GM19372 (cell line): ENCODE data around the gene ALOX15B.

Experiments
- ATAC-seq: cut with Tn5 transposase; IDR thresholded peaks from one replicate; pipeline ENCODE4 v1.9.1; 2021; ENCODE audit warnings: mild to moderate bottlenecking, low read depth, moderate library complexity; ENCODE audit not compliant: unreplicated experiment

Gene ALOX15B, protein sequence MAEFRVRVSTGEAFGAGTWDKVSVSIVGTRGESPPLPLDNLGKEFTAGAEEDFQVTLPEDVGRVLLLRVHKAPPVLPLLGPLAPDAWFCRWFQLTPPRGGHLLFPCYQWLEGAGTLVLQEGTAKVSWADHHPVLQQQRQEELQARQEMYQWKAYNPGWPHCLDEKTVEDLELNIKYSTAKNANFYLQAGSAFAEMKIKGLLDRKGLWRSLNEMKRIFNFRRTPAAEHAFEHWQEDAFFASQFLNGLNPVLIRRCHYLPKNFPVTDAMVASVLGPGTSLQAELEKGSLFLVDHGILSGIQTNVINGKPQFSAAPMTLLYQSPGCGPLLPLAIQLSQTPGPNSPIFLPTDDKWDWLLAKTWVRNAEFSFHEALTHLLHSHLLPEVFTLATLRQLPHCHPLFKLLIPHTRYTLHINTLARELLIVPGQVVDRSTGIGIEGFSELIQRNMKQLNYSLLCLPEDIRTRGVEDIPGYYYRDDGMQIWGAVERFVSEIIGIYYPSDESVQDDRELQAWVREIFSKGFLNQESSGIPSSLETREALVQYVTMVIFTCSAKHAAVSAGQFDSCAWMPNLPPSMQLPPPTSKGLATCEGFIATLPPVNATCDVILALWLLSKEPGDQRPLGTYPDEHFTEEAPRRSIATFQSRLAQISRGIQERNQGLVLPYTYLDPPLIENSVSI

DNA sequence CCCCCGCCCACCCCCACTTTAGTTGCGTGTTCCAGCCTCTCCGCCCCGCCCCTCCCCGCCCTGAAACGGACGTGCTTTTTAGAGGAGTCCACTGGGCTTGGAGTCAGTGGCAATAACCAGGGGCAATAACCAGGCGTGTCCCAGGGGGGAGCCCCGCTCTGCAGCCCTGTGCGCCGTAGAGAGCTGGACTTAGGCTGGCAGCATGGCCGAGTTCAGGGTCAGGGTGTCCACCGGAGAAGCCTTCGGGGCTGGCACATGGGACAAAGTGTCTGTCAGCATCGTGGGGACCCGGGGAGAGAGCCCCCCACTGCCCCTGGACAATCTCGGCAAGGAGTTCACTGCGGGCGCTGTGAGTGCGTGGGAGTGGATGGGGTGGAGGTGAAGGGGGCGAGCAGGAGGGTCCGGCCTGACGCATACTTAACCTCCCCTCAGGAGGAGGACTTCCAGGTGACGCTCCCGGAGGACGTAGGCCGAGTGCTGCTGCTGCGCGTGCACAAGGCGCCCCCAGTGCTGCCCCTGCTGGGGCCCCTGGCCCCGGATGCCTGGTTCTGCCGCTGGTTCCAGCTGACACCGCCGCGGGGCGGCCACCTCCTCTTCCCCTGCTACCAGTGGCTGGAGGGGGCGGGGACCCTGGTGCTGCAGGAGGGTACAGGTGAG is at the start of gene ALOX15B:
Gene ALOX15B, plus strand, starts transcription at position 106 of the 657 bp plus-strand sequence. Its CDS starts 97 bp downstream, at position 203.
- no peak for ATAC-seq

DNA sequence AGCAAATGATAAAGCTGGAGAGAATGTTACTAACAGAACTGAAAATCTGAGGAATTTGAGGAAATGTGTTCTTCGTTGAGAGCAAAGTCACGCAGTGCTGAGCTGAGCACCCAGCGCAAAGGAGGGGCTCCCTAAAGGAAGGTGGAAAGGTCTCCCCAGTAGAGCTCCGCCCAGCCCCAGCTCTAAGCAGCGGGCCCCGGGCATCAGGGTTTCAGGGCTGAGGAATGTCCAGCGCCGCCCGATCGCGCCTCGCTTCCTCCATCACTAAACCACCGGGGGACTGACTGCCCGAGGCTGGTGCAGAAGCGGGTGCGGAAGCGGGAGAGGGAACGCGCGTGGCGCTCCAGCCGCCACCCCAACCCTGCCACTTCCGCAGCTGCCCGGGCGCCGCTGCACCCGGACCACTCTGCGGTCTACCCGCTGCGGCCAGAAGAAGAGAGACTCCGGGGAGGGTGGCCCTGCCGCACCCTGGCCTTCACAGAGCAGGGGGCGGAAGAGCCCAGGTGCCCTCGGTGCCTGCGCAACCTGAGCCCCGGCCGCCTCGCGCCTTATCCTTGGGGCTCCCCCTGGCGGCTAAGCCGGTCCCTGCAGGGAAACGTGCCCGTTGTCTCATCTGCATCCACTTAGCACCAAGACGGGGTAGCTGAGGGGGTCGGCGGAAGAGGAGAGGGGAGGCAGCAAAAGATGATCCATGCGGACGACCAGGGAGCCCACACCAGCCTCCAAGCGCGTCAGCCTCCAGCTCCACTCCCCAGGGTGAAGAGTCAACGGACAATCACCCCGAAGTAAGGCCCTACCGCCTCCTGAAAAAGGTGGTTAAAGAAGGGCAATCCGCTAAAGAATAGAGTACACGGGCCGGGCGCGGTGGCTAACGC is 48.8 kb upstream of the ALOX15B start:
- ATAC-seq: peak; percentile 57

DNA sequence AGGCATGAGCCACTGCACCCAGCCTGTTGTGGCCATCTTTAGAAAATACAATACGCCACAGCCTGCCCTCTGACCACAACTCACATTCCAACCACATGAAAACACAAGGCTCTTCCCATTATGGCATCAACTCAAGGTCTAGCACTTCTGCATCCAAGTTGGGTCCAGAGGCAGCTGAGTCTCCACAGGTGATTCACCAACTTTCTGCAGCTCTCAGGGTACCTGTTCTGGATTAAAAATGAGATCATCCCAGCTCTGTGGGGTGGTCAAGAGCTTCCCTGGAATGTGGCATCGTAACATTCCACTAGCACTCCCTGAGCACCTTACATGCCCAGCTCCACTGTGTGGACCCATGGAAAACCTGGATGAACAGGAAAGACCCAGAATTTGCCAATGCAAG is 46.3 kb upstream of the ALOX15B start:
- no peak for ATAC-seq

DNA sequence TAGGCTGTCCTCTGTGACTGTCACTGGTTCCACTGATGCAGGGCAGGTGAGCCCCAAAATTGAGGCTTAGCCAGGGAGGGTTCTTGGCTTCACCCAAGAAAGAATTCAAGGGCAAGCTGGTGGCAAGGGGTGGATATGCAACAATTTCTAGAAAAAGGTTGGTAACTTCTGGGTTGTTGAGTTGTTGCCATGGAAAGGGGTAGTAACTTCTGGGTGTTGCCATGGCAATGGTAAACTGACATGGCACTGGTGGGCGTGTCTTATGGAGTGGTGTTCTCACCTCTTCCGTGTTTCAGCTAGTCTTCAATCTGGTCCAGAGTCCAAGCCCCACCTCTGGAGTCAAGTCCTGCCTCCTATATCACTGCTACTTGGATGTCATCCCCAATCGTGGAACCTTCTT is 45.9 kb upstream of the ALOX15B start:
- no peak for ATAC-seq

DNA sequence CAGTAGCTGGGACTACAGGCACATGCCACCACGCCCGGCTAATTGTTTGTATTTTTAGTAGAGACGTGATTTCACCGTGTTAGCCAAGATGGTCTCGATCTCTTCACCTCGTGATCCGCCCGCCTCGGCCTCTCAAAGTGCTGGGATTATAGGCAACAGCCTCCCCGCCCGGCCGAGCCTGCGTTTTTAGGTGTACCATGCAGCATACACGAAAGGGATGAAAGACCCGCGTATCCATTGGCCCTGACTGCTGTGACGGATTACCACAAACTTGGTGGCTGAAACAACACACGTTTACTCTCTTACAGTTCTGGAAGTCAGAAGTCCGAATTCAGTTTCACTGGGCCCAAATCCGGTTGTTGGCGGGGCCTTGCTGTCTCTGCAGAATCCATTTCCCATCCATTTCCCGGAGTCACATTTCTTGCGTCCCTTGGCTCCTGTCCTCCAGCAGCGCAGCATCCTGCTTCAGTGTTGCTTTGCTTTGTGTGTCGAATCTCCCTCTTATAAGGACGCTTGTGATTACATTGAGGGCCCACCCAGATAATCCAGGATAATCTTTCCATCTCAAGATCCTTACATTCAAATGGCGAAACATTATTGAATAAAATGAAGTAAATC is 44.8 kb upstream of the ALOX15B start:
- no peak for ATAC-seq

DNA sequence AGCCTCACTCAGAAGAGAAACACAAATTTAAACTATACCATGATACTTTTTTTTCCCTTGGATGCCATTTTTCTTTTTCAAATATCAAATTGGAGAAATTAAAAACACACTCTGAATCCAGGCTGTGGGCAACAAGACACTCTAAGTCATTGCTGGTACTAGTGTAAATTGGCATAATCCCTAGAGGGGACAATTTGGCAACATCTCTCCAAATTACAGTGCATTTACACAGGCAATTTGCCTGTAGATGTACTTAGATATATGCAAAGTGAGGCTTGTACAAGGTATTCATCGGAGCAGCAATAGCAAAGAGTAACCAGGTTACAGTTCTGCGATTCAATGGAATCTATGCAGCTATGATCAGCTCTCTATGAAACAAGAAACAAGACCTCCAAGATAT is 43.1 kb upstream of the ALOX15B start:
- no peak for ATAC-seq

DNA sequence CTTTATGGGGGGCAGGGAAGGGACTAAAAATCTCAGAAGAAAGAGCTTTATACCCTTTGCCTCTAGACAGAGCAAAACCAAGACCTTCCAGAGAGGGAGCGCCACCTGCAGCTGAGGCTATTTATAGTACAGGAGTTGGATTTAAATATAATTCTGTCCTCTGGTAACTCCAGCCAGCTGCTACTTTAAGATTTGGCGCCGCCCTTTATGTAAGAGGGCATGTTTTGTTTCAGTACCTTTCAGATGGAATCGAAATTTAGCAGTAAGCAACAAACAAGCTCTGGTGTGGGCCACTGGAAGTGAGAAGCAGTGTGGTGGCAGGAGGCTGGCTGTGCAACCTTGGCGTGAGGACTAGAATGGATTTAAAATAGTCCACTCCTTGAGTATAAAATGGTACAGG is 41.7 kb upstream of the ALOX15B start:
- ATAC-seq: no peak

DNA sequence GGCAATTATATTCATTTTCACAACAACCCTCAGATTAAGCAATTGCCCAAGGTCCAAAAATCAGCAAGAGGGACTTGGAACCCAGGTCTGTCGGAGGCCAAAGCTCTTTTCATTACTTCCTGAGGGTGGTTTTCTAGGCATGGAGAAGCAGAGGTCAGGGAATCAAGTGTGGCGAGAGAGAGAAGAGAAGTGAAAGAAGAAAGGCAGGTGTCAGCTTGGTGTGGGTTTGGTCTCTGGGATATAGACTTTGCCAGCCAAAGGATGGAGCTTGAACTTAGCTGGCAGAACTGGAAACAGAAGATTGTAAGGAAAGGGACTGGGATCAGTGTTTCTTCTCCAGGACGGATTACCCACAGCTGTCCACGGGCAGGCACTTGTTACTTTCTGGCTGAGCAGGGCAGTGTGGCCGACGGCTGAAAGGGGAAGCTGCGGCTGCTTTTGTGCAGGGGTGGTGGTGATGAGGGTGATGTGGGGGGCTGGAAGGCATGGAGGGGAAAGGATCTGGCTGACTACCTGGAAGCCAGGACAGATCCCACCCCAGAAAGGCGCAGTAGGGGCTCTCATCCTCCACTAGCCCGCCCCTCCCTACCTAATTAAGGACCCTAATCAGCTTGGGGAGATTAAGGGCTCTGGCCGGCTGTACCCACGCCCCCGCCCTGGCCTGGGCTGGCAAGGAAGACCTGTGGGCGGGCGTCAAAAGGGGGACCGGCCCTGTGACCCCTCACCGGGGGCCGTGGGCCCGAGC is 36.7 kb upstream of the ALOX15B start, which contains the start of gene GUCY2D:
Gene GUCY2D, plus strand, starts transcription at position 640 of the 745 bp plus-strand sequence. CDS start 433 bp downstream, outside the sequence.
- ATAC-seq: no peak

DNA sequence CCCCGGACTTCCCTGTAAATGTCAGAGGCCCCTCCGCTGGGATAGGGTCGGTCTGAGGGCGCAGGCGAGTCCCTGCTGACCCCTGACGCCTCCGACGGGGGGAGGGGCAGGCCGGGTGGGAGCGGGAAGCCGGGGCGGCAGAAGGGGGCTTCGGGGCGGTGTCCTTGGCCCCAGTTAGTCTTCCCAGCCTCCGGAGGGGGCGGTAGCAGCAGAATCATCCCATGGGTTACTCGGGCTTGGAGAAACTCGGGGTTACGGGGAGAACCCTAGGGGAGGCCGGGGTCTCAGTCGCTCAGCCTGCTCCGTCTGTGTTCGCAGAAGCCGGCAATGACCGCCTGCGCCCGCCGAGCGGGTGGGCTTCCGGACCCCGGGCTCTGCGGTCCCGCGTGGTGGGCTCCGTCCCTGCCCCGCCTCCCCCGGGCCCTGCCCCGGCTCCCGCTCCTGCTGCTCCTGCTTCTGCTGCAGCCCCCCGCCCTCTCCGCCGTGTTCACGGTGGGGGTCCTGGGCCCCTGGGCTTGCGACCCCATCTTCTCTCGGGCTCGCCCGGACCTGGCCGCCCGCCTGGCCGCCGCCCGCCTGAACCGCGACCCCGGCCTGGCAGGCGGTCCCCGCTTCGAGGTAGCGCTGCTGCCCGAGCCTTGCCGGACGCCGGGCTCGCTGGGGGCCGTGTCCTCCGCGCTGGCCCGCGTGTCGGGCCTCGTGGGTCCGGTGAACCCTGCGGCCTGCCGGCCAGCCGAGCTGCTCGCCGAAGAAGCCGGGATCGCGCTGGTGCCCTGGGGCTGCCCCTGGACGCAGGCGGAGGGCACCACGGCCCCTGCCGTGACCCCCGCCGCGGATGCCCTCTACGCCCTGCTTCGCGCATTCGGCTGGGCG is 35.9 kb upstream of the ALOX15B start:
- no peak for ATAC-seq

DNA sequence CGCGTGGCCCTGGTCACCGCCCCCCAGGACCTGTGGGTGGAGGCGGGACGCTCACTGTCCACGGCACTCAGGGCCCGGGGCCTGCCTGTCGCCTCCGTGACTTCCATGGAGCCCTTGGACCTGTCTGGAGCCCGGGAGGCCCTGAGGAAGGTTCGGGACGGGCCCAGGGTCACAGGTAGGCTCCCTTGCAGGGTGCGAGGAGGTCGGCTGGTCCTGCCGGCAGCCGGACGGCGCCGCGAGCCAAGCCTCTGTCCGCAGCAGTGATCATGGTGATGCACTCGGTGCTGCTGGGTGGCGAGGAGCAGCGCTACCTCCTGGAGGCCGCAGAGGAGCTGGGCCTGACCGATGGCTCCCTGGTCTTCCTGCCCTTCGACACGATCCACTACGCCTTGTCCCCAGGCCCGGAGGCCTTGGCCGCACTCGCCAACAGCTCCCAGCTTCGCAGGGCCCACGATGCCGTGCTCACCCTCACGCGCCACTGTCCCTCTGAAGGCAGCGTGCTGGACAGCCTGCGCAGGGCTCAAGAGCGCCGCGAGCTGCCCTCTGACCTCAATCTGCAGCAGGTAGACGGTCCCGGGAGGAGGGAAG is 35.2 kb upstream of the ALOX15B start:
- no peak for ATAC-seq

DNA sequence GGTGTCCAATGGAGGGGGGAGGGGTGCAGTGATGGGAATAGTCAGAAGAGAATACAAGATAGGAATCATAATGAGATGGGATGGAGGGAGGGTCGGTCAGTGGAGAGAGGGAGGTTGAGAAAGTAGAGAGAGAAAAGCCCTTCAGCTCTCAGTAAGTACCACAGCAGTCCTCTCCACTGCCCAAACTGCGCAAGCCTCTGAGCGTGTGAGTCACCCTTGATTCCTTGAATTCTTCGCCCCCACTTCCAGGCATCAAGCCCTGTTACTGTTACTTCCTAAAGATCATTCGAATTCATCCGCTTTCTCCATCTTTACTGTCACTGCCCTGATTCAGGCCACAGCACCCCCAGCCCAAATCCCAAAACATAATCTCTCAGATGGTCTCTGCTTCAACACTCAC is 34.0 kb upstream of the ALOX15B start:
- no peak for ATAC-seq

DNA sequence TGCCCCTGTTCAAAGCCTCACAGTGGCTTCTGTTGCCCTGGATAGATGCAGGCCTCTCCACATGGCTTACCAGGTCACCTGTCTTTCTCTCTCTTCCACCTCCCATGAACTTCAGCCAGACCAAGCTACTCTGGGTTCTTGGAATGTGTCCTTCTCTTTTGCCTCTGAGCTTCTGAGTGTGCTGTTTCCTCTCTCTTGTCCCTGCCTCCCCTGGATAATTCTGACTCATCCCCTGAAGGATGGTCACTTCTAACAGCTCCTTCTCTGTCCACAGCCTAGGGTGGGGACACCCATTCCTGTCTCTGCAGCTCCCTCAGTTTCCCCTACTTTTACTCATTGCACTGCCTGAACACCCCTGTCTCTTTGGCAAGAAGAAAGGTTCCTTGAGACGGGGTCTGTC is 33.5 kb upstream of the ALOX15B start:
- no peak for ATAC-seq

DNA sequence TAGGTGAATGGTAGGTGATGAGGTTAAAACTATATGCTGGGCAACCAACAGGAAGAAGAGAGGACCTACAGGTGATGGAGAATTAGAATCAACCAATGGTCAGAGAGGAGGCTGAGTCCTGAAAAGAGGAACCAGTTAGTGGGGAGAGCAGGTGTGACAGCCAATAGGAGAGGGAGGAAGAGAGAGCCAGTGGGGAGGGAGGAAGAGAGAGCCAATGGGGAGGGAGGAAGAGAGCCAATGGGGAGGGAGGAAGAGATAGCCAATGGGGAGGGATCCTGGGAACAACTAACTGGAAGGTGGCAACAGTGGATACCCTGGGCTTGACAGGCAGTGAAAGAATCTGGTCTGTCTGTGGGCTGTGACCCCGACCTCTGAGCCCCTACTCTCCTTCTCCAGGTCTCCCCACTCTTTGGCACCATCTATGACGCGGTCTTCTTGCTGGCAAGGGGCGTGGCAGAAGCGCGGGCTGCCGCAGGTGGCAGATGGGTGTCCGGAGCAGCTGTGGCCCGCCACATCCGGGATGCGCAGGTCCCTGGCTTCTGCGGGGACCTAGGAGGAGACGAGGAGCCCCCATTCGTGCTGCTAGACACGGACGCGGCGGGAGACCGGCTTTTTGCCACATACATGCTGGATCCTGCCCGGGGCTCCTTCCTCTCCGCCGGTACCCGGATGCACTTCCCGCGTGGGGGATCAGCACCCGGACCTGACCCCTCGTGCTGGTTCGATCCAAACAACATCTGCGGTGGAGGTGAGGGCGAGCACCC is 32.7 kb upstream of the ALOX15B start:
- no peak for ATAC-seq

DNA sequence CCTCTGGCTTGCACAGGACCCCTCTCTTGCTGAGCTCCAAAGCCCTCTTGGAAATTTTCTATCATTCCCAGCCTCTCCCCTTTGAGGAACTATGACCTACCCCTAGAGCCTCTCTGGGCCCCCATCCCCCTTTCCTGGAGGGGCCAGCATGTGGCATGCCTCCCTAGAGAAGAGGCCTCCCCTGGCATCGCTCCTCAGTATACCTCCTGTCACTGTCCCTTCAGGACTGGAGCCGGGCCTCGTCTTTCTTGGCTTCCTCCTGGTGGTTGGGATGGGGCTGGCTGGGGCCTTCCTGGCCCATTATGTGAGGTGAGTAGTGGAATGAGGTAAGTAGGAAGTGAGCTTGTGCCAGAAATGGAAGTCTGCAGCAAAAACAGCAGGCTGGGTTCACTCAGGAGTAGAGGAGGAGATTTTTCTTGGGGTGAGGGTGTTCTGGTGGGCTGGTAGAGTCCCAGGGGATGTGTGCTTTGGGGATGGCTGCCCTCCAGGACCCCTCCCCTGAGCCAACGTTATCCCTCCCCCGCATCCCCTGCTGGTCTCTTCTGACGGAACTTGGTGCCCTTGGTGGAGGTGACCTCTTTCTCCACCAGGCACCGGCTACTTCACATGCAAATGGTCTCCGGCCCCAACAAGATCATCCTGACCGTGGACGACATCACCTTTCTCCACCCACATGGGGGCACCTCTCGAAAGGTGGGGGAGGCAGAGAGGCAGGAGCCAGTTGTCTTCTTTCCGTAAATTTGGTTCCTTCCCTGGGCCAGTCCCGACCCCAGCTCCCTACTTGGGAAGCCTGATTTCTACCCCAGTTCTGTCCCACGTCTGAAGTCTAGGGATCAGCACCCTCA is 31.8 kb upstream of the ALOX15B start:
- no peak for ATAC-seq

DNA sequence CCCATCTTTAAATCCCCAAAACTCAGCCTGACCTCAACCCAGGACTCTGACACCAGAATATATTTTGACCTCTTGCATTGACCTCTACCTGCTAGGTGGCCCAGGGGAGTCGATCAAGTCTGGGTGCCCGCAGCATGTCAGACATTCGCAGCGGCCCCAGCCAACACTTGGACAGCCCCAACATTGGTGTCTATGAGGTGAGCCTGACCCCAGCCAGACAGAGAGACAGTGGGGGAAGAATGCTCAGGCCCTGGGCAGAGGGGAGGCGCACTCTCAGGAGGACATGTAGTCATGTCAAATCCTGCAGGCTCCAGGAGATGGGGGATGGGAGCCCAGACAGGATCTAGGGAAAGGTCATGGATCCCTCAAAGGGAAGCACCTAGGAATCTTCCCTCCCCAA is 31.0 kb upstream of the ALOX15B start:
- ATAC-seq: no peak

DNA sequence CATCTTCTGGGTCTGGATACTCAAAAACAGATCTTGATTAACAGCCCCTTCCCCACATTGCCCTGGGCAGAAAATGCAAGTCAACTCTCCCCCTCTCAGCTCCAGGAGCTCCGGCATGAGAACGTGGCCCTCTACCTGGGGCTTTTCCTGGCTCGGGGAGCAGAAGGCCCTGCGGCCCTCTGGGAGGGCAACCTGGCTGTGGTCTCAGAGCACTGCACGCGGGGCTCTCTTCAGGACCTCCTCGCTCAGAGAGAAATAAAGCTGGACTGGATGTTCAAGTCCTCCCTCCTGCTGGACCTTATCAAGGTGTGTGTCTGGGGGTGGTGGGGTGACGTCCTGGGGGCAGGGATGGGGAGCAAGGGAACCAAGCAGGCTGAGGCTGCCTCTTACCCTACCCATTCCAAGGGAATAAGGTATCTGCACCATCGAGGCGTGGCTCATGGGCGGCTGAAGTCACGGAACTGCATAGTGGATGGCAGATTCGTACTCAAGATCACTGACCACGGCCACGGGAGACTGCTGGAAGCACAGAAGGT is 26.7 kb upstream of the ALOX15B start:
- no peak for ATAC-seq
